Measurements from ENCODE around the gene C6orf15.
A peak's percentile ranks its signal among the peaks of the same experiment; 100 is the strongest.

DNA sequence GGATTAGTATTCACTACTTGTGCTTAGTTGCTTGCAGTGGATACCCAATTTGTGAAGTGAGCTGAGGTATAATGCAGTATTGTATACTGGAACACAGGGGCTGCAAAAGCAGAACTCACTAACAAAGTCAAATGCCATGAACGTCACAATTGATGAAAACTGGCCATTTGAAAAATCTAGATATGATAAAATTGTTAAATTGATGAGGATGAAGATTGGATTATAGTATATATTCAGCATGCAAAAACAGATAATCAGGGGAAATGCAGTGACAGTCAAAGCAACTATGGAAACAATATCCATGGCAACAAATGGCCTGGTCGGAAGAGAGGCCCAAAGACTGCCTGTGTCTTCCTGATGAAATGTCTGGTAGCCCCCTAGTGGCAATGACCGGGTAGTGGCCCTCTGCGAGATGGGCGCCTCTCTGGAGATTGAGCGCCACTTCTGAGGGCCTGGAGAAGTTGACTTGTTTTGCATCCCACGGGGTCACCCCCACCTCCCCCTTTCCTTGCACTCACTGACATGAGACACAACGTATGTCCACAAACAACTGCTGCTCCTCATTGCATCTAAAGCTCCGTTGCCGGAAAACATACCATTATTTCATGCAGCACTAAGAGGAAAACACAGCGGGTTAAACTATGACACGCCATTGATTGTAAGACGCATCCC, 43.6 kb downstream of the C6orf15 start:
- TF ChIP-seq, protein P1, sequence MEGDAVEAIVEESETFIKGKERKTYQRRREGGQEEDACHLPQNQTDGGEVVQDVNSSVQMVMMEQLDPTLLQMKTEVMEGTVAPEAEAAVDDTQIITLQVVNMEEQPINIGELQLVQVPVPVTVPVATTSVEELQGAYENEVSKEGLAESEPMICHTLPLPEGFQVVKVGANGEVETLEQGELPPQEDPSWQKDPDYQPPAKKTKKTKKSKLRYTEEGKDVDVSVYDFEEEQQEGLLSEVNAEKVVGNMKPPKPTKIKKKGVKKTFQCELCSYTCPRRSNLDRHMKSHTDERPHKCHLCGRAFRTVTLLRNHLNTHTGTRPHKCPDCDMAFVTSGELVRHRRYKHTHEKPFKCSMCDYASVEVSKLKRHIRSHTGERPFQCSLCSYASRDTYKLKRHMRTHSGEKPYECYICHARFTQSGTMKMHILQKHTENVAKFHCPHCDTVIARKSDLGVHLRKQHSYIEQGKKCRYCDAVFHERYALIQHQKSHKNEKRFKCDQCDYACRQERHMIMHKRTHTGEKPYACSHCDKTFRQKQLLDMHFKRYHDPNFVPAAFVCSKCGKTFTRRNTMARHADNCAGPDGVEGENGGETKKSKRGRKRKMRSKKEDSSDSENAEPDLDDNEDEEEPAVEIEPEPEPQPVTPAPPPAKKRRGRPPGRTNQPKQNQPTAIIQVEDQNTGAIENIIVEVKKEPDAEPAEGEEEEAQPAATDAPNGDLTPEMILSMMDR (IDR thresholded peaks at IDR 0.05), result peak; percentile 81 to 95 (median 86)
- no peak for TF ChIP-seq POLR2AphosphoS5 (IDR thresholded peaks at IDR 0.05)
- no peak for TF ChIP-seq EP300 (IDR thresholded peaks at IDR 0.05; ENCODE audit: low read depth)
- no peak for TF ChIP-seq POLR2A (IDR thresholded peaks at IDR 0.05)
